Neutrophil (primary cell): ENCODE results near the gene PC.

Experiments
- H3K27ac ChIP-seq: fragments of 200-600 bp; sonication (generic); 2 replicates; pipeline ENCODE4 v1.5.1; 2016; ENCODE audit warnings: mild to moderate bottlenecking, moderate library complexity
- H3K27me3 ChIP-seq: fragments of 200-600 bp; sonication (generic); 2 replicates; pipeline ENCODE4 v1.6.0; 2016; ENCODE audit warnings: mild to moderate bottlenecking
- H3K36me3 ChIP-seq: fragments of 200-600 bp; sonication (generic); 2 replicates; pipeline ENCODE4 v1.5.1; 2017
- H3K4me1 ChIP-seq, 2 experiments: fragments of 200-600 bp in 1 of 2; sonication (generic) in 1 of 2; 1 replicate in 1 of 2; 2 replicates in 1 of 2; pipeline versions ENCODE4 v1.5.1 to v1.6.1; 2013 to 2016; ENCODE audit warnings: low read depth in 1 of 2, low read length in 1 of 2, mild to moderate bottlenecking in 1 of 2, moderate library complexity in 1 of 2; ENCODE audit not compliant: control insufficient read depth in 1 of 2, insufficient read depth in 1 of 2
- H3K4me3 ChIP-seq, 2 experiments: fragments of 200-600 bp in 1 of 2; sonication (generic) in 1 of 2; 1 replicate in 1 of 2; 2 replicates in 1 of 2; pipeline ENCODE4 v1.5.1; 2013 to 2016; ENCODE audit warnings: low read depth in 1 of 2, low read length in 1 of 2, mild to moderate bottlenecking in 1 of 2, moderate library complexity in 1 of 2
- H3K9me3 ChIP-seq: fragments of 200-600 bp; sonication (generic); 2 replicates; pipeline ENCODE4 v1.5.1; 2016
- TF ChIP-seq, protein P1 (sequence below): fragments of 200-600 bp; sonication (generic); IDR thresholded peaks from 2 replicates; pipeline ENCODE4 v1.5.1; 2016; ENCODE audit warnings: antibody characterized with exemption

Gene PC

DNA sequence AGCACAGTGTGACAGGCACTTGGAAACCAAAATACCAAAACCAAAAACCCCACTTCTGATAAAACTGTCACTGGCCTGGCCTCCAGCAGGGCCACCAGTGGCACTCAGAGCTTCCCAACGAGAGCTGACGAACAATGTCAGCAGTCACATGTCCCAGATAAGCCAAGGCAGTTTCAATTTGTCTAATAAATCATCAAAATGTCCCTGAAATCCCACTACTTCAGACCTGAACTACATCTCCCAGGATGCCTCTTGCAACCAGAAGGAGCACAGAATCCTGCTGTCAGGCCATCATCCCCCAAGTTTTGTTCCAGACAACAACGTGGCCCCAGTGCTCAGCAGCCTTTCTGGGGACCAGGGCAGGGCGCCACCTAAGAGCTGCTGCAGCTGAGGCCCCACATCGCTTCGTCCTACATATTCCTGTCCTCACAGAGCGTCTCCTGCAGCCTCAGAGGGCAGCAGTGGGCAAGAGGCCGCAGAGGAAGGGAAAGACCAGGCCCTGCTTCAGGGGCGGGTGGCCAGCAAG, 76.2 kb downstream of the PC start:
- no peaks in the 10 kb centered on the region for H3K36me3 ChIP-seq
- H3K4me3 ChIP-seq = no peak overlapping the region
- TF ChIP-seq, protein P1, sequence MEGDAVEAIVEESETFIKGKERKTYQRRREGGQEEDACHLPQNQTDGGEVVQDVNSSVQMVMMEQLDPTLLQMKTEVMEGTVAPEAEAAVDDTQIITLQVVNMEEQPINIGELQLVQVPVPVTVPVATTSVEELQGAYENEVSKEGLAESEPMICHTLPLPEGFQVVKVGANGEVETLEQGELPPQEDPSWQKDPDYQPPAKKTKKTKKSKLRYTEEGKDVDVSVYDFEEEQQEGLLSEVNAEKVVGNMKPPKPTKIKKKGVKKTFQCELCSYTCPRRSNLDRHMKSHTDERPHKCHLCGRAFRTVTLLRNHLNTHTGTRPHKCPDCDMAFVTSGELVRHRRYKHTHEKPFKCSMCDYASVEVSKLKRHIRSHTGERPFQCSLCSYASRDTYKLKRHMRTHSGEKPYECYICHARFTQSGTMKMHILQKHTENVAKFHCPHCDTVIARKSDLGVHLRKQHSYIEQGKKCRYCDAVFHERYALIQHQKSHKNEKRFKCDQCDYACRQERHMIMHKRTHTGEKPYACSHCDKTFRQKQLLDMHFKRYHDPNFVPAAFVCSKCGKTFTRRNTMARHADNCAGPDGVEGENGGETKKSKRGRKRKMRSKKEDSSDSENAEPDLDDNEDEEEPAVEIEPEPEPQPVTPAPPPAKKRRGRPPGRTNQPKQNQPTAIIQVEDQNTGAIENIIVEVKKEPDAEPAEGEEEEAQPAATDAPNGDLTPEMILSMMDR = no peak
- no peaks in the 10 kb centered on the region for H3K4me1 ChIP-seq
- H3K27me3 ChIP-seq = peaks cover 16% of the 10 kb centered on the region
- H3K9me3 ChIP-seq = no peaks in the 10 kb centered on the region
- H3K27ac ChIP-seq = no peak overlapping the region

DNA sequence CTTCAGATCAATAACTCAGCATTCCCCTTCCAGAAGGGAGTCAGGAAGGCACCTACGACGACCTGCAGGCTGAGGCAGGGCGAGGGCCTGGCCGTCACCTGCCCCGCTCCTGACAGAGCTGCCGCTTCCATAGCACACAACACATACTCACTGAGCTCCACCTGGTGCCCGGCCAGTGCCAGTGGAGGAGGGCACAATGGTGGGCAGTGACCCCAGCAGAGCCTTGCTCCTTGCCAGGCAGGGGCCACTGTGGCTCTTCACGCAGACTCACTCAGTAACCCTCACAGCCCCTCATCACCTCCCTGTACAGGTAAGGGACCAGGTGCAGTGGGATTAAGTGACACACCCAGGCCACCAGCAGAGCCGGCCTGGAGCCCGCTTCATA, 76.7 kb downstream of the PC start:
- no peaks in the 10 kb centered on the region for H3K36me3 ChIP-seq
- H3K4me3 ChIP-seq = no peak overlapping the region
- TF ChIP-seq, protein P1 = no peak
- no peaks in the 10 kb centered on the region for H3K9me3 ChIP-seq
- no peaks in the 10 kb centered on the region for H3K4me1 ChIP-seq
- peaks cover 20% of the 10 kb centered on the region for H3K27me3 ChIP-seq
- no peak overlapping the region for H3K27ac ChIP-seq

DNA sequence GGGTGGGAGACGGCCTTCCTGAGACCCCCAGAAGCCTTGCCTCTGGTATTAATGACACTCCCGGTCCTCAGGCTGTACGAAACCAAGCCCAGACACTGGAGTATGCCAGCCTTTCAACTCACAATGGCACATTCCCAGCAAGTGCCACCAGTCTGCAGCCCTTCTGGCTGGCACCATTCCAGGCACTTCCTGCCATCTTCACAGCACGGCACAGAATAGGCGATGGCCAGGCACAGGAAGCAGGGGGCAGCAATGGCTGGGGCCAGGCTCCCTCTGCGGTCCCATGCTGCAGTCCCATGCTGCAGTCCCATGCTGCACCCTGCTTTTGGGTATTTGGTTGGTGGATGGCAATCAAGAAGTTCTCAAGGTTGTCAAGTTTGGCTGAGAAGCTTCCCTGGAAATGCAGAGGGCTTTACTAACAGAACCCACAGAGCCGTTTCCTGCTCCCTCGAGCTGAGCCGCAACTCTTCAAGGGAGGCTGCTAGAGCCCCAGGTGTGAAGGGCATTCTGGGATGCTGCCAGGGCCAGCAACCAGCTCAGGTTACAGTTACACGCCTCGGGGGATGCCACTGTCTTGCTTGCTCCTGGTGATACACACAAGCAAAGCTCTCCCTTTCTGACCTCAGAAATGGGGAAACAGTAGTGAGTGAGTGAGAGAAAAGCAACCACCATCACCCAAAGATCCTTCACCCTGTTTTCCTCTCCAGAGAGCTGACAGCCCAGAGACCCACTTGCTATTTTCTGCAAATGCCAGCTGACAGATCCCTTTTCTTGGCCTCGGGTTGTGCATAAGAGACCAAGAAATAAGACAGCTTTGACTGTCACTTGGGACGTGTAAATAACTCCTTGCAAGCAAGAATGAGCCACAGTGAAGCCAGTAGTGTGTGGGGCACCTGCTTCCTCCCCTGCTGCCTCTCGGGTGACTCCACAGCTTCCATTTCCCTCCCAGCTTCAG, 77.4 kb downstream of the PC start:
- no peak overlapping the region for H3K27ac ChIP-seq
- no peaks in the 10 kb centered on the region for H3K4me1 ChIP-seq

DNA sequence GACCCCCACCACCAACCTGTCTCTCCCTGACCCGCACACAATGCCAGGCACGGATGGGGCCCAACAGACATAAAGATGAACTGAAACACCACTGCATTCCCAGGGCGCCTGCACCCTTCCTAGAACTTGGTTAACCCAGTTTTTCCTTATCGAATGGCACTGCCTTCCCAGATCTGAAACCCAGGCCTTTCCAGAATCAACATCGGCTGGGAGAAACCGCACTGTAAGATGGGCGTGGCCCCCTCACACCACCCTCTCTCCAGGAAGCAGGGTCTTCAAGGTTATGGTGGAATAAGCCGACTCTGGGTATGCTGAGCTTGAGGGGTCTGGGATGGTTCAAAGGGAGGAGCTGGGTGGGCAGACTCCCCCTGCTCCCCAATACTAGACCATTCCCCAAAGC, 78.2 kb downstream of the PC start:
- peaks cover 12% of the 10 kb centered on the region for H3K27me3 ChIP-seq
- H3K27ac ChIP-seq = no peak overlapping the region
- no peaks in the 10 kb centered on the region for H3K36me3 ChIP-seq
- H3K4me1 ChIP-seq = no peaks in the 10 kb centered on the region
- H3K9me3 ChIP-seq = no peaks in the 10 kb centered on the region
- no peak overlapping the region for H3K4me3 ChIP-seq
- TF ChIP-seq, protein P1 = no peak

More for the DNA sequence above, 77.4 kb downstream of the PC start:
- no peaks in the 10 kb centered on the region for H3K9me3 ChIP-seq
- peaks cover 15% of the 10 kb centered on the region for H3K27me3 ChIP-seq
- H3K4me3 ChIP-seq = no peak overlapping the region
- H3K36me3 ChIP-seq = no peaks in the 10 kb centered on the region
- TF ChIP-seq, protein P1 = no peak

DNA sequence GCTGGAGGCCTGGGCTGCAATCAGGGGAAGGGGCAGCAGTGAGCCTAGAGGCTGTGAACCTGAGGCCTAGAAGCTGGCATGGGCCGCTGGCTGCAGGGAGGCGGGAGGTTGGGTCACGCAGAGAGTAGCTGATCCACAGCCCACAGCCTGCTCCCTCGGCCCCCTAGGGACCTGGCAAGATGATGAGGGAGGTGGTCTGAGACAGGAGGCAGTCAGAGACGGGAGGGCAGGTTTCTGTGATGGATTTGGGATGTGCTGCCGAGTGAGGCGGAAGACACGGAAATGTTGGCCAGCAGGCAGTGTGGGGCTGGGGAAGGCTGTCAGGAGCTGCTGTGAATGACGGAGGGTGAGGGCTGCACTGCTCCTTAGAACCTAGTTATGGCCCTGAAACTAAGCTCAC, 78.6 kb downstream of the PC start:
- Histone ChIP-seq H3K27me3 (peaks cover 12% of the 10 kb centered on the region), H3K36me3 (no peaks in the 10 kb centered on the region), H3K27ac (no peak overlapping the region), H3K4me1 (no peaks in the 10 kb centered on the region), H3K9me3 (no peaks in the 10 kb centered on the region), H3K4me3 (no peak overlapping the region)
- TF ChIP-seq, protein P1 = no peak
